HG03575 (cell line): ENCODE results near the gene HS6ST3.
"Not testable (repeated sequence)": the region's sequence is repeated elsewhere in the genome, so short reads cannot be mapped to it uniquely, and the experiment has no call there.

ENCODE experiments used
- ATAC-seq: cut with Tn5 transposase; IDR thresholded peaks from one replicate; pipeline ENCODE4 v1.9.1; 2021; ENCODE audit not compliant: unreplicated experiment, insufficient number of reproducible peaks, low FRiP score; ENCODE audit errors: extremely low read depth

Gene HS6ST3

GRCh38 chr13:96090240-96091101 lies 564 bp downstream of the HS6ST3 start:
- no peak for ATAC-seq

- no peak for ATAC-seq
These were observed 1.5 kb downstream of the HS6ST3 start for GRCh38 chr13:96091164-96092117.

GRCh38 chr13:96093296-96094006 lies 3.5 kb downstream of the HS6ST3 start:
- no peak for ATAC-seq

GRCh38 chr13:96100457-96101220 lies 10.7 kb downstream of the HS6ST3 start:
- no peak for ATAC-seq

GRCh38 chr13:96104516-96104915 lies 14.6 kb downstream of the HS6ST3 start:
- ATAC-seq: no peak

- ATAC-seq: not testable (repeated sequence)
These were observed 18.2 kb downstream of the HS6ST3 start for GRCh38 chr13:96108072-96108471.

- ATAC-seq: no peak
These were observed 19.2 kb downstream of the HS6ST3 start for GRCh38 chr13:96109125-96109524.

- ATAC-seq: no peak
These were observed 23.0 kb downstream of the HS6ST3 start for GRCh38 chr13:96112936-96113335.

- not testable (repeated sequence) for ATAC-seq
These were observed 25.5 kb downstream of the HS6ST3 start for GRCh38 chr13:96115368-96115767.

- no peak for ATAC-seq
These were observed 30.0 kb downstream of the HS6ST3 start for GRCh38 chr13:96119921-96120320.

- no peak for ATAC-seq
These were observed 41.0 kb downstream of the HS6ST3 start for GRCh38 chr13:96130818-96131340.

GRCh38 chr13:96141032-96141431 lies 51.1 kb downstream of the HS6ST3 start:
- ATAC-seq: no peak

GRCh38 chr13:96159725-96160124 lies 69.8 kb downstream of the HS6ST3 start:
- no peak for ATAC-seq

GRCh38 chr13:96161141-96161540 lies 71.2 kb downstream of the HS6ST3 start:
- ATAC-seq: no peak

GRCh38 chr13:96165840-96166239 lies 75.9 kb downstream of the HS6ST3 start:
- ATAC-seq: no peak

- no peak for ATAC-seq
These were observed 82.2 kb downstream of the HS6ST3 start for GRCh38 chr13:96172066-96172465.

- ATAC-seq: no peak
These were observed 88.9 kb downstream of the HS6ST3 start for GRCh38 chr13:96178759-96179158.

- no peak for ATAC-seq
These were observed 89.4 kb downstream of the HS6ST3 start for GRCh38 chr13:96179309-96179708.
